Measurements from ENCODE around the gene NOL11. TPM values are rescaled to one million over a fixed set of nuclear protein-coding genes. Genes with fewer than 3 reads are reported as not detected.

NOL11 gene
- total RNA-seq, 6 experiments from 2014 or later, result 35.0 to 50.7 (median 44.2) TPM

DNA sequence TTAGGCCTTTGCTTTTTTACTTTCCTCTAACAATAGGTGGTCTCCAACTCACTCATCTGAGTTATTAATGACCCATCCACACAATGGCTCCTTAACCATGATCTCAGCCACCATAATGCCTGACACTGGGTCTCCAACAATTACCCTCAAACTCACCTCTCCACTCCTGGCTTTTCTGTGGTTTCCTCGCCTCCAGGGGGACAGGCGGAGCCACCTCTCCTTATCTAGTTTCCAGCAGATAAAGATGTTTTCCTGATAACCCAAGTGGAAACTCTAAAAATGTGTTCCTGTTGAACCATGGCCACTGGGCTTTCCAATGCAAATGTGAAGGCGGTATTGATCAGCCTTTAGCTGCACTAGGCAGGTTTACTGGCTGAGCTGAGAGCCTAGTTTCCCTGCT lies 9.4 kb upstream of the NOL11 start:
- TF ChIP-seq CTCF (IDR thresholded peaks at IDR 0.05), result no peak

DNA sequence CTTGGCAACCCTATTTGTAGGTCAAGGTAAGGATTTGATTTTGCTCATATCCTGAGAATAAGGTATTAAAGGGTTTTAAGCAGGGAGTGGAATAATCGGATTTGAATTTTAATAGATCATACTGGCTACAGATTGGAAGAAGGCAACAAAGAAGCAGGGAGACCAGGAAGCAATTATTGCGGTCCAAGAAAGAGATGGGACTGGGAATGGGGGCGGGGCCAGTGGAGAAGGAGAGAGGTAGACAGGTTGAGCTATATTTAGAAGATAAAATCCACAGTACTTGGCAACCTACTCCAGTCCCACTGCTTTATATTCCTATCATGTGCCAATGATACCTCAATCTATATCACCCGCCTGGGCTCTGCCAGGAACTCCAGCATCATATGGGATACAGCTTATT lies 5.8 kb upstream of the NOL11 start:
- no peak for DNase-seq
- Mint-ChIP-seq H3K27me3 (ENCODE audit: insufficient read depth) (peaks cover 3% of the 10 kb centered on the region), H3K4me3 (no peak overlapping the region), H3K36me3 (ENCODE audit: low read depth) (no peaks in the 10 kb centered on the region), H3K9me3 (peaks cover 6% of the 10 kb centered on the region; the same call in 1 of the 2 replicates), H3K4me1 (ENCODE audit: low read depth) (peaks cover 5% of the 10 kb centered on the region), H3K27ac (no peak overlapping the region)
- TF ChIP-seq CTCF (IDR thresholded peaks at IDR 0.05), result no peak

More for the DNA sequence above, 9.4 kb upstream of the NOL11 start:
- Mint-ChIP-seq H3K36me3 (ENCODE audit: low read depth) (no peaks in the 10 kb centered on the region), H3K4me3 (no peak overlapping the region), H3K27ac (no peak overlapping the region), H3K4me1 (ENCODE audit: low read depth) (no peaks in the 10 kb centered on the region), H3K9me3 (peaks cover 5% of the 10 kb centered on the region; the same call in 1 of the 2 replicates), H3K27me3 (ENCODE audit: insufficient read depth) (peaks cover 3% of the 10 kb centered on the region)
- DNase-seq, result no peak

GRCh38 chr17:67712375-67712774 lies 5.4 kb upstream of the NOL11 start:
- DNase-seq, result no peak
- Mint-ChIP-seq H3K27me3 (ENCODE audit: insufficient read depth) (peaks cover 3% of the 10 kb centered on the region), H3K4me3 (no peak overlapping the region), H3K4me1 (ENCODE audit: low read depth) (peaks cover 9% of the 10 kb centered on the region), H3K27ac (no peak overlapping the region), H3K9me3 (peaks cover 6% of the 10 kb centered on the region; the same call in 1 of the 2 replicates), H3K36me3 (ENCODE audit: low read depth) (no peaks in the 10 kb centered on the region)
- no peak for TF ChIP-seq CTCF (IDR thresholded peaks at IDR 0.05)

DNA sequence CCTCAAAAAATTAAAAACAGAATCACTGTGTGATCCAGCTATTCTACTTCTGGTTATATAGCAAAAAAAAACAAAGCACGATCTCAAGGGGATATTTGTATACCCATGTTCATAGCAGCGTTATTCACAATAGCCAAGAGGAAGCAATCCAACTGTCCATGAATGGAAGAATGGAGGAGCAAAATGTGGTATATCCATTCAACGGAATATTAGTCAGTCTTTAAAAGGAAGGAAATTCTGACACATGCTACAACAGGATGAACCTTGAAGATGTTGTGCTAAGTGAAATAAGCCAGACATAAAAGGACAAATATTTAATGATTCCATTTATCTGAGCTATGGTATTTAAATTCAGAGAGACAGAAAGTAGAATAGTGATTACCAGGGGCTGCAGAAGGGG lies 4.6 kb upstream of the NOL11 start:
- no peak overlapping the region for H3K4me3 Mint-ChIP-seq
- peaks cover 3% of the 10 kb centered on the region for H3K27me3 Mint-ChIP-seq (ENCODE audit: insufficient read depth)
- H3K4me1 Mint-ChIP-seq (ENCODE audit: low read depth), result peaks cover 9% of the 10 kb centered on the region
- TF ChIP-seq CTCF (IDR thresholded peaks at IDR 0.05), result no peak
- H3K27ac Mint-ChIP-seq, result no peak overlapping the region
- no peak for DNase-seq
- peaks cover 5% of the 10 kb centered on the region; the same call in 1 of the 2 replicates for H3K36me3 Mint-ChIP-seq (ENCODE audit: low read depth)
- peaks cover 6% of the 10 kb centered on the region; the same call in 1 of the 2 replicates for H3K9me3 Mint-ChIP-seq

DNA sequence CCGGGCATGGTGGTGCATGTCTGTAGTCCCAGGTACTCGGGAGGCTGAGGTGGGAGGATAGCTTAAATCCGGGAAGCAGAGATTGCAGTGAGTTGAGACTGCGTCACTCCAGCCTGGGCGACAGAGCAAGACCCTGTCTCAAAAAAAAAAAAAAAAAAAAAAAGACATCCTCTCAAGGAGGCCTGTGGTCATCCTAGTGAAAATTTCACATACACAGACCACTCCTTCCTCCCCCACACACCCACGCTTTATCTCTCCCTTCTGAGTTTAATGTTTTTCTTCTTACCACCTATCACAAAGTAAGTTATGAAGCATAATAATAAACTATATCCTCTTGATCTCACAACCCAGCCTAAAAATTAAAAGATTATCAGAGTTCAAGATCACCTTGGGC lies 1.3 kb upstream of the NOL11 start:
- peaks cover 8% of the 10 kb centered on the region; the same call in 1 of the 2 replicates for H3K36me3 Mint-ChIP-seq (ENCODE audit: low read depth)
- no peak overlapping the region; the same call in 1 of the 2 replicates for H3K4me3 Mint-ChIP-seq
- H3K27ac Mint-ChIP-seq, result no peak overlapping the region; the same call in 1 of the 2 replicates
- peaks cover 9% of the 10 kb centered on the region for H3K4me1 Mint-ChIP-seq (ENCODE audit: low read depth)
- H3K9me3 Mint-ChIP-seq, result peaks cover 6% of the 10 kb centered on the region; the same call in 1 of the 2 replicates
- H3K27me3 Mint-ChIP-seq (ENCODE audit: insufficient read depth), result no peaks in the 10 kb centered on the region; the same call in 1 of the 2 replicates
- TF ChIP-seq CTCF (IDR thresholded peaks at IDR 0.05), result no peak
- DNase-seq, result no peak

Measured in HFFc6 (cell line).